ENCODE measurements around the gene TPRG1.

Gene TPRG1

GRCh38 chr3:189171707-189172106 lies at the start of gene TPRG1:
TPRG1 (plus strand) TSS chr3:189171971; CDS start chr3:189207385, 35,414 bp downstream.
- no peak for TF ChIP-seq CTCF (IDR thresholded peaks at IDR 0.05)

GRCh38 chr3:189122110-189122509 lies 49.7 kb upstream of the TPRG1 start:
- TF ChIP-seq CTCF (IDR thresholded peaks at IDR 0.05) = no peak

GRCh38 chr3:189122526-189123205 lies 49.1 kb upstream of the TPRG1 start:
- TF ChIP-seq CTCF (IDR thresholded peaks at IDR 0.05) = no peak

GRCh38 chr3:189123595-189124387 lies 48.0 kb upstream of the TPRG1 start:
- no peak for TF ChIP-seq CTCF (IDR thresholded peaks at IDR 0.05)

- no peak for TF ChIP-seq CTCF (IDR thresholded peaks at IDR 0.05)
Observed at GRCh38 chr3:189132231-189132671, 39.5 kb upstream of the TPRG1 start.

GRCh38 chr3:189132839-189133238 lies 38.9 kb upstream of the TPRG1 start:
- no peak for TF ChIP-seq CTCF (IDR thresholded peaks at IDR 0.05)

- TF ChIP-seq CTCF (IDR thresholded peaks at IDR 0.05) = no peak
Observed at GRCh38 chr3:189133768-189134167, 38.0 kb upstream of the TPRG1 start.

All from LNCAP (cell line).